WTC11 (cell line): ENCODE results near the gene RAB3GAP1. TPM values are rescaled to one million over a fixed set of nuclear protein-coding genes. Genes with fewer than 3 reads are reported as not detected.

Experiments
- ATAC-seq: fragments of 200-7000 bp; cut with Tn5 transposase; 2 replicates; pipeline ENCODE4 v1.10.0; 2021; ENCODE audit warnings: mild to moderate bottlenecking, moderate library complexity
- CTCF ChIA-PET: fragments of 300-600 bp; sonication (Branson Sonifier 250); formaldehyde crosslinking; loops from one replicate; lab custom pipeline; 2021; ENCODE audit warnings: antibody characterized with exemption; lab: Charles Lee
- POLR2A ChIA-PET: fragments of 350-600 bp; sonication (Branson Sonifier 250); formaldehyde crosslinking; loops from one replicate; lab custom pipeline; 2021; ENCODE audit warnings: antibody characterized with exemption; lab: Charles Lee
- DNase-seq: peaks from one replicate; pipeline ENCODE4 v3.0.0; 2021; ENCODE audit warnings: low spot score
- H3K27ac Mint-ChIP-seq: 2 replicates; pipeline ENCODE4 v1.8.0; 2021; ENCODE audit warnings: mixed read lengths
- H3K27me3 Mint-ChIP-seq: 2 replicates; pipeline ENCODE4 v1.8.0; 2021; ENCODE audit warnings: low read depth, mild to moderate bottlenecking, moderate library complexity, mixed read lengths
- H3K36me3 Mint-ChIP-seq: 2 replicates; pipeline ENCODE4 v1.8.0; 2021; ENCODE audit warnings: mixed read lengths
- H3K4me1 Mint-ChIP-seq: 2 replicates; pipeline ENCODE4 v1.8.0; 2022; ENCODE audit warnings: mixed read lengths
- H3K4me3 Mint-ChIP-seq: 2 replicates; pipeline ENCODE4 v1.8.0; 2021; ENCODE audit warnings: mild to moderate bottlenecking, moderate library complexity, mixed read lengths
- H3K9me3 Mint-ChIP-seq: 2 replicates; pipeline ENCODE4 v1.8.0; 2021; ENCODE audit warnings: mixed read lengths
- AFF4 ChIP-seq: sonication (generic); formaldehyde crosslinking; IDR thresholded peaks from 2 replicates; pipeline ENCODE4 v1.8.1; 2023; ENCODE audit warnings: mild to moderate bottlenecking, missing genetic modification reagents, borderline replicate concordance
- ELF4 ChIP-seq: sonication (generic); formaldehyde crosslinking; IDR thresholded peaks from 2 replicates; pipeline ENCODE4 v1.8.1; 2022; ENCODE audit warnings: low read depth, mild to moderate bottlenecking, moderate library complexity, missing genetic modification reagents
- ESRRA ChIP-seq: sonication (generic); formaldehyde crosslinking; IDR thresholded peaks from 2 replicates; pipeline ENCODE4 v1.8.1; 2022; ENCODE audit warnings: mild to moderate bottlenecking, missing genetic modification reagents, borderline replicate concordance
- FOXJ3 ChIP-seq: sonication (generic); formaldehyde crosslinking; IDR thresholded peaks from 2 replicates; pipeline ENCODE4 v1.9.0; 2021; ENCODE audit warnings: missing genetic modification reagents, mild to moderate bottlenecking, borderline replicate concordance
- GABPB1 ChIP-seq: sonication (generic); formaldehyde crosslinking; IDR thresholded peaks from 2 replicates; pipeline ENCODE4 v1.8.1; 2023; ENCODE audit warnings: mild to moderate bottlenecking, missing genetic modification reagents
- GRHL2 ChIP-seq: fragments of 250-450 bp; sonication (Bioruptor Pico); IDR thresholded peaks from 2 replicates; pipeline ENCODE4 v1.8.0; 2022; ENCODE audit warnings: mild to moderate bottlenecking, moderate library complexity; ENCODE audit not compliant: insufficient replicate concordance, severe bottlenecking
- GTF2I ChIP-seq: fragments of 250-450 bp; sonication (Bioruptor Pico); conservative IDR thresholded peaks from 2 replicates; pipeline ENCODE4 v1.4.0; 2021; ENCODE audit warnings: mild to moderate bottlenecking
- JUN ChIP-seq: sonication (generic); formaldehyde crosslinking; IDR thresholded peaks from 2 replicates; pipeline ENCODE4 v1.8.0; 2023; ENCODE audit warnings: mild to moderate bottlenecking, missing genetic modification reagents
- KAT7 ChIP-seq: sonication (generic); formaldehyde crosslinking; IDR thresholded peaks from 2 replicates; pipeline ENCODE4 v1.8.1; 2023; ENCODE audit warnings: missing genetic modification reagents, mild to moderate bottlenecking, borderline replicate concordance
- NFATC4 ChIP-seq: fragments of 250-450 bp; sonication (Bioruptor Pico); IDR thresholded peaks from 2 replicates; pipeline ENCODE4 v1.9.0; 2021; ENCODE audit warnings: mild to moderate bottlenecking
- NR1H2 ChIP-seq: sonication (generic); formaldehyde crosslinking; IDR thresholded peaks from 2 replicates; pipeline ENCODE4 v1.9.0; 2021; ENCODE audit warnings: mild to moderate bottlenecking, moderate library complexity, missing genetic modification reagents
- TCF7 ChIP-seq: sonication (generic); formaldehyde crosslinking; IDR thresholded peaks from 2 replicates; pipeline ENCODE4 v1.8.0; 2022; ENCODE audit warnings: mild to moderate bottlenecking, low read depth, missing genetic modification reagents, moderate library complexity
- TEAD1 ChIP-seq: sonication (generic); formaldehyde crosslinking; IDR thresholded peaks from 2 replicates; pipeline ENCODE4 v1.8.0; 2022; ENCODE audit warnings: mild to moderate bottlenecking, missing genetic modification reagents
- TEAD4 ChIP-seq: sonication (generic); formaldehyde crosslinking; IDR thresholded peaks from 2 replicates; pipeline ENCODE4 v1.8.0; 2022; ENCODE audit warnings: mild to moderate bottlenecking, missing genetic modification reagents
- ZNF219 ChIP-seq: sonication (generic); formaldehyde crosslinking; IDR thresholded peaks from 2 replicates; pipeline ENCODE4 v1.8.0; 2023; ENCODE audit warnings: missing genetic modification reagents, mild to moderate bottlenecking, borderline replicate concordance
- ZNF263 ChIP-seq: sonication (generic); formaldehyde crosslinking; IDR thresholded peaks from 2 replicates; pipeline ENCODE4 v1.8.1; 2022; ENCODE audit warnings: low read depth, mild to moderate bottlenecking, moderate library complexity, missing genetic modification reagents
- ZSCAN18 ChIP-seq: fragments of 250-450 bp; sonication (Bioruptor Pico); IDR thresholded peaks from 2 replicates; pipeline ENCODE4 v2.1.2; 2022; ENCODE audit warnings: mild to moderate bottlenecking, moderate library complexity
- total RNA-seq: library from RNA; stranded (reverse); gene quantifications from 3 replicates; pipeline ENCODE4 v1.2.3, GENCODE V29; 2021
- TF ChIP-seq, protein P1 (sequence below): fragments of 200-600 bp; IDR thresholded peaks from 2 replicates; pipeline ENCODE4 v1.8.0; 2022; ENCODE audit warnings: antibody characterized with exemption
- TF ChIP-seq, protein P2 (sequence below): fragments of 250-450 bp; sonication (Bioruptor Pico); conservative IDR thresholded peaks from 2 replicates; pipeline ENCODE4 v1.9.0; 2021; ENCODE audit warnings: mild to moderate bottlenecking

Gene RAB3GAP1
- total RNA-seq, 1 experiment from 2014 or later = 27.6 TPM

GRCh38 chr2:135190799-135191198 lies 138.7 kb downstream of the RAB3GAP1 start (continued):
- TF ChIP-seq ESRRA (no peak), TCF7 (no peak), GRHL2 (CRISPR knock-in tag) (no peak)

GRCh38 chr2:135198481-135198880 lies 146.4 kb downstream of the RAB3GAP1 start:
- CTCF ChIA-PET = interaction anchor here (1.0 kb wide), 1 partner anchor 210 kb away, joined by 3 read pairs; no protein-coding TSS in a partner anchor
- ATAC-seq (no peak), DNase-seq (no peak)
- POLR2A ChIA-PET = interaction anchor here (1.5 kb wide), 1 partner anchor 14 kb away, joined by 3 read pairs; no protein-coding TSS in a partner anchor
- Mint-ChIP-seq H3K27ac (no peak overlapping the region), H3K4me3 (no peak overlapping the region), H3K27me3 (no peaks in the 10 kb centered on the region), H3K4me1 (no peaks in the 10 kb centered on the region), H3K9me3 (peaks cover 8% of the 10 kb centered on the region), H3K36me3 (peaks cover 6% of the 10 kb centered on the region; the same call in 1 of the 2 replicates)
- no peak for TF ChIP-seq NFATC4 (CRISPR knock-in tag)
- TF ChIP-seq TEAD4 (CRISPR knock-in tag) = no peak
- TF ChIP-seq TEAD1 (CRISPR knock-in tag) = no peak
- TF ChIP-seq KAT7 = no peak
- TF ChIP-seq NR1H2 (CRISPR knock-in tag) = no peak
- TF ChIP-seq FOXJ3 (CRISPR knock-in tag) = no peak
- TF ChIP-seq, protein P1, sequence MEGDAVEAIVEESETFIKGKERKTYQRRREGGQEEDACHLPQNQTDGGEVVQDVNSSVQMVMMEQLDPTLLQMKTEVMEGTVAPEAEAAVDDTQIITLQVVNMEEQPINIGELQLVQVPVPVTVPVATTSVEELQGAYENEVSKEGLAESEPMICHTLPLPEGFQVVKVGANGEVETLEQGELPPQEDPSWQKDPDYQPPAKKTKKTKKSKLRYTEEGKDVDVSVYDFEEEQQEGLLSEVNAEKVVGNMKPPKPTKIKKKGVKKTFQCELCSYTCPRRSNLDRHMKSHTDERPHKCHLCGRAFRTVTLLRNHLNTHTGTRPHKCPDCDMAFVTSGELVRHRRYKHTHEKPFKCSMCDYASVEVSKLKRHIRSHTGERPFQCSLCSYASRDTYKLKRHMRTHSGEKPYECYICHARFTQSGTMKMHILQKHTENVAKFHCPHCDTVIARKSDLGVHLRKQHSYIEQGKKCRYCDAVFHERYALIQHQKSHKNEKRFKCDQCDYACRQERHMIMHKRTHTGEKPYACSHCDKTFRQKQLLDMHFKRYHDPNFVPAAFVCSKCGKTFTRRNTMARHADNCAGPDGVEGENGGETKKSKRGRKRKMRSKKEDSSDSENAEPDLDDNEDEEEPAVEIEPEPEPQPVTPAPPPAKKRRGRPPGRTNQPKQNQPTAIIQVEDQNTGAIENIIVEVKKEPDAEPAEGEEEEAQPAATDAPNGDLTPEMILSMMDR = no peak
- TF ChIP-seq, protein P2, sequence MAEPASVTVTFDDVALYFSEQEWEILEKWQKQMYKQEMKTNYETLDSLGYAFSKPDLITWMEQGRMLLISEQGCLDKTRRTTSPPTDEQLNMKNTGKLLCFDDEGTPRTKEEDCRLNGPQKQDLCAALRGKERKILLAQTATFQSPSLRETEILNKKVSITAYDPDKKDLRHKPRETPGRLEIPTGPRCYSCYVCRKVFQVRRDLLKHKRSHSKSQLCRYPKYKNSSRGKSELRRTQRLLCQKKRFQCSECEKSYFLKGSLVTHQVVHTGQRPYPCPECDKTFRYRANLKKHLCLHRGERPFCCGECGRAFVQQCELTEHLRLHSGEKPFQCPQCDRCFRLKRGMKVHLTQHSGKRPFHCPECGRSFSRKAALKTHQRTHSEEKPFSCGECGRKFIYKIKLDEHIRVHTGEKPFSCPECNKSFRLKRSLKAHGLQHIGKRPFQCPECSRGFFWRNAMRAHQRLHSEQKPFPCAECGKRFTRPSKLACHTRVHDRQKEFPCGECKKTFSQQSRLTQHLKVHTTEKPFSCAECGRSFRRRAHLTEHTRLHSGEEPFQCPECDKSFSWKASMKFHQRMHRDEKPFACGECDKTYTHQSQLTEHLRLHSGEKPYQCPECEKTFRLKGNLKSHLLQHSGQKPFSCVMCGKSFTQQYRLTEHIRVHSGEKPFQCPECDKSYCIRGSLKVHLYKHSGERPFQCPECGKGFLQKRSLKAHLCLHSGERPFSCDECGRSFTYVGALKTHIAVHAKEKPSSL (CRISPR knock-in tag) = no peak
- TF ChIP-seq GTF2I = no peak
- no peak for TF ChIP-seq GRHL2 (CRISPR knock-in tag)
- TF ChIP-seq ZNF263 (CRISPR knock-in tag) = no peak
- no peak for TF ChIP-seq ZSCAN18 (CRISPR knock-in tag)
- no peak for TF ChIP-seq GABPB1 (CRISPR knock-in tag)
- no peak for TF ChIP-seq JUN
- no peak for TF ChIP-seq ELF4
- TF ChIP-seq AFF4 (CRISPR knock-in tag) = no peak
- TF ChIP-seq ZNF219 (CRISPR knock-in tag) = no peak
